MCF 10A (cell line): ENCODE results near the gene GOLGA6C. TPM values are rescaled to one million over a fixed set of nuclear protein-coding genes. Genes with fewer than 3 reads are reported as not detected.
"Not testable (repeated sequence)": the region's sequence is repeated elsewhere in the genome, so short reads cannot be mapped to it uniquely, and the experiment has no call there.

Source experiments
- Bru-seq: library from RNA; stranded (reverse); fragments of 400-500 nt; gene quantifications from one replicate; lab custom pipeline; 2021; lab: Mats Ljungman, UMichigan
- BruChase-seq, 2 experiments: library from RNA; stranded (reverse); fragments of 400-500 nt; gene quantifications; one replicate each; lab custom pipeline; 2021; lab: Mats Ljungman, UMichigan
- BruUV-seq: library from RNA; stranded (reverse); fragments of 400-500 nt; replicated peaks from 2 replicates; lab custom pipeline; 2021; lab: Mats Ljungman, UMichigan
- CTCF ChIA-PET: fragments of 300-600 bp; sonication (Branson Sonifier 250); formaldehyde crosslinking; extraction: SDS; loops from one replicate; lab custom pipeline; 2021; ENCODE audit warnings: antibody characterized with exemption, inconsistent platforms; lab: Yijun Ruan, JAX
- POLR2A ChIA-PET: fragments of 300-600, 350-650 bp; sonication (Branson Sonifier 250); formaldehyde crosslinking; extraction: SDS; loops from one replicate; lab custom pipeline; 2020; ENCODE audit warnings: antibody characterized with exemption, inconsistent platforms; lab: Yijun Ruan, JAX
- DNase-seq: peaks from one replicate; pipeline ENCODE4 v3.0.0-alpha.2; 2018; ENCODE audit not compliant: unreplicated experiment
- H3K27ac Mint-ChIP-seq: one replicate; pipeline ENCODE4 v1.8.0; 2022; ENCODE audit warnings: mild to moderate bottlenecking, low read depth, mixed read lengths; ENCODE audit not compliant: unreplicated experiment
- H3K27me3 Mint-ChIP-seq: one replicate; pipeline ENCODE4 v1.8.0; 2022; ENCODE audit warnings: mixed read lengths; ENCODE audit not compliant: insufficient read depth, unreplicated experiment
- H3K36me3 Mint-ChIP-seq: one replicate; pipeline ENCODE4 v1.8.0; 2022; ENCODE audit warnings: mild to moderate bottlenecking, moderate library complexity, mixed read lengths; ENCODE audit not compliant: insufficient read depth, unreplicated experiment
- H3K4me1 Mint-ChIP-seq: one replicate; pipeline ENCODE4 v1.8.0; 2022; ENCODE audit warnings: mixed read lengths; ENCODE audit not compliant: insufficient read depth, unreplicated experiment
- H3K4me3 Mint-ChIP-seq: one replicate; pipeline ENCODE4 v1.8.0; 2022; ENCODE audit warnings: mild to moderate bottlenecking, moderate library complexity, mixed read lengths; ENCODE audit not compliant: unreplicated experiment
- H3K9me3 Mint-ChIP-seq: one replicate; pipeline ENCODE4 v1.8.0; 2022; ENCODE audit warnings: mixed read lengths; ENCODE audit not compliant: unreplicated experiment
- intact Hi-C: fragments of 100-400 bp; cut with micrococcal nuclease; formaldehyde crosslinking; loops from 2 replicates; pipeline ENCODE4 v1.14.1; 2022
- long read RNA-seq: library from polyadenylated mRNA; stranded (forward); transcript quantifications from one replicate; pipeline ENCODE4 v2.0.0, GENCODE V29; 2022
- total RNA-seq: library from RNA; stranded (reverse); gene quantifications from 2 replicates; pipeline ENCODE4 v1.2.3, GENCODE V29; 2022
- TF ChIP-seq, protein P1 (sequence below): fragments of 200-600 bp; IDR thresholded peaks from one replicate; pipeline ENCODE4 v1.8.0; 2022; ENCODE audit warnings: antibody characterized with exemption, mild to moderate bottlenecking; ENCODE audit not compliant: unreplicated experiment

The GOLGA6C gene, protein sequence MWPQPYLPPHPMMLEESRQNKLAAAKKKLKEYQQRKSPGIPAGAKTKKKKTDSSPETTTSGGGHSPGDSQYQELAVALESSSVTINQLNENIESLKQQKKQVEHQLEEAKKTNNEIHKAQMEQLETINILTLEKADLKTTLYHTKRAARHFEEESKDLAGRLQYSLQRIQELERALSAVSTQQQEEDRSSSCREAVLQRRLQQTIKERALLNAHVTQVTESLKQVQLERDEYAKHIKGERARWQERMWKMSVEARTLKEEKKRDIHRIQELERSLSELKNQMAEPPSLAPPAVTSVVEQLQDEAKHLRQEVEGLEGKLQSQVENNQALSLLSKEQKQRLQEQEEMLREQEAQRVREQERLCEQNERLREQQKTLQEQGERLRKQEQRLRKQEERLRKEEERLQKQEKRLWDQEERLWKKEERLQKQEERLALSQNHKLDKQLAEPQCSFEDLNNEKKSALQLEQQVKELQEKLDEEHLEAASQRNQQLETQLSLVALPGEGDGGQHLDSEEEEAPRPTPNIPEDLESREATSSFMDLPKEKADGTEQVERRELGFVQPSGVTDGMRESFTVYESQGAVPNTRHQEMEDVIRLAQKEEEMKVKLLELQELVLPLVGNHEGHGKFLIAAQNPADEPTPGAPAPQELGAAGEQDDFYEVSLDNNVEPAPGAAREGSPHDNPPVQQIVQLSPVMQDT
- total RNA-seq (not detected in 2 replicates), Bru-seq, nascent RNA (not detected), BruChase-seq, experiment 1, labeled RNA remaining after a 6-hour chase (percentile 20 among the genes with signal in this experiment), BruChase-seq, experiment 2, labeled RNA remaining after a 2-hour chase (percentile 7 among the genes with signal in this experiment)
- long read RNA-seq, result 0 reads

GRCh38 chr15:75258034-75258433, at the start of gene GOLGA6C:
Gene GOLGA6C, plus strand, starts transcription at chr15:75258334. Its CDS starts 265 bp downstream, at chr15:75258599.
- BruUV-seq, H3K9me3 Mint-ChIP-seq, intact Hi-C loops, H3K27me3 Mint-ChIP-seq, H3K4me1 Mint-ChIP-seq, H3K36me3 Mint-ChIP-seq, CTCF ChIA-PET, H3K4me3 Mint-ChIP-seq, DNase-seq, H3K27ac Mint-ChIP-seq, POLR2A ChIA-PET: not testable (repeated sequence)

- intact Hi-C loops, result loop anchor here (10.0 kb wide), 2 partner anchors 96 to 424 kb away; partner anchors contain the start of gene CSK
- no peak for DNase-seq
- POLR2A ChIA-PET, result interaction anchor here (0.6 to 0.7 kb wide), 2 partner anchors 144 to 214 kb away, joined by 3 to 5 read pairs; no protein-coding TSS in a partner anchor
- Mint-ChIP-seq H3K4me1 (peaks cover 9% of the 10 kb centered on the region), H3K27ac (no peak overlapping the region), H3K9me3 (no peaks in the 10 kb centered on the region), H3K36me3 (peaks cover 45% of the 10 kb centered on the region), H3K4me3 (no peak overlapping the region), H3K27me3 (no peaks in the 10 kb centered on the region)
- CTCF ChIA-PET, result interaction anchor here (7.1 kb wide), 1 partner anchor 178 kb away, joined by 85 read pairs; no protein-coding TSS in a partner anchor
- TF ChIP-seq, protein P1, sequence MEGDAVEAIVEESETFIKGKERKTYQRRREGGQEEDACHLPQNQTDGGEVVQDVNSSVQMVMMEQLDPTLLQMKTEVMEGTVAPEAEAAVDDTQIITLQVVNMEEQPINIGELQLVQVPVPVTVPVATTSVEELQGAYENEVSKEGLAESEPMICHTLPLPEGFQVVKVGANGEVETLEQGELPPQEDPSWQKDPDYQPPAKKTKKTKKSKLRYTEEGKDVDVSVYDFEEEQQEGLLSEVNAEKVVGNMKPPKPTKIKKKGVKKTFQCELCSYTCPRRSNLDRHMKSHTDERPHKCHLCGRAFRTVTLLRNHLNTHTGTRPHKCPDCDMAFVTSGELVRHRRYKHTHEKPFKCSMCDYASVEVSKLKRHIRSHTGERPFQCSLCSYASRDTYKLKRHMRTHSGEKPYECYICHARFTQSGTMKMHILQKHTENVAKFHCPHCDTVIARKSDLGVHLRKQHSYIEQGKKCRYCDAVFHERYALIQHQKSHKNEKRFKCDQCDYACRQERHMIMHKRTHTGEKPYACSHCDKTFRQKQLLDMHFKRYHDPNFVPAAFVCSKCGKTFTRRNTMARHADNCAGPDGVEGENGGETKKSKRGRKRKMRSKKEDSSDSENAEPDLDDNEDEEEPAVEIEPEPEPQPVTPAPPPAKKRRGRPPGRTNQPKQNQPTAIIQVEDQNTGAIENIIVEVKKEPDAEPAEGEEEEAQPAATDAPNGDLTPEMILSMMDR, result no peak
- no TSS peak for BruUV-seq
These were observed 49.4 kb upstream of the GOLGA6C start for GRCh38 chr15:75208501-75209288.

- no peaks in the 10 kb centered on the region for H3K9me3 Mint-ChIP-seq
- peaks cover 44% of the 10 kb centered on the region for H3K36me3 Mint-ChIP-seq
- no peak for DNase-seq
- H3K4me3 Mint-ChIP-seq, result no peak overlapping the region
- TF ChIP-seq, protein P1, result no peak
- ChIA-PET POLR2A (interaction anchor here (0.6 to 0.7 kb wide), 2 partner anchors 144 to 214 kb away, joined by 3 to 5 read pairs; no protein-coding TSS in a partner anchor), CTCF (interaction anchor here (7.1 kb wide), 1 partner anchor 179 kb away, joined by 85 read pairs; no protein-coding TSS in a partner anchor)
- peaks cover 9% of the 10 kb centered on the region for H3K4me1 Mint-ChIP-seq
- BruUV-seq, result no TSS peak
- no peaks in the 10 kb centered on the region for H3K27me3 Mint-ChIP-seq
- H3K27ac Mint-ChIP-seq, result no peak overlapping the region
- intact Hi-C loops, result loop anchor here (10.0 kb wide), 2 partner anchors 96 to 424 kb away; partner anchors contain the start of gene CSK
These were observed 48.9 kb upstream of the GOLGA6C start for GRCh38 chr15:75209289-75209676.

GRCh38 chr15:75210811-75211230, 47.3 kb upstream of the GOLGA6C start:
- DNase-seq, result no peak
- no peak overlapping the region for H3K27ac Mint-ChIP-seq
- H3K9me3 Mint-ChIP-seq, result no peaks in the 10 kb centered on the region
- no TSS peak for BruUV-seq
- no peak overlapping the region for H3K4me3 Mint-ChIP-seq
- no peaks in the 10 kb centered on the region for H3K27me3 Mint-ChIP-seq
- CTCF ChIA-PET, result interaction anchor here (0.6 kb wide), 1 partner anchor 971 kb away, joined by 5 read pairs; no protein-coding TSS in a partner anchor
- H3K36me3 Mint-ChIP-seq, result peaks cover 40% of the 10 kb centered on the region
- no peaks in the 10 kb centered on the region for H3K4me1 Mint-ChIP-seq
- intact Hi-C loops, result no loop called here
- TF ChIP-seq, protein P1, result no peak
- POLR2A ChIA-PET, result interaction anchor here (1.9 kb wide), 1 partner anchor 9 kb away, joined by 4 read pairs; the partner anchor contains the start of gene C15orf39
